IPS-18c (cell line): ENCODE results near the gene VAPA.
"Not testable (repeated sequence)": the region's sequence is repeated elsewhere in the genome, so short reads cannot be mapped to it uniquely, and the experiment has no call there.

Experiments
- H3K4me3 ChIP-seq: 2 replicates; pipeline ENCODE4 v1.7.0; 2013; ENCODE audit warnings: low read depth, mild to moderate bottlenecking, low read length, moderate library complexity; ENCODE audit not compliant: insufficient read depth
- H3K9me3 ChIP-seq: one replicate; pipeline ENCODE4 v1.6.1; 2013; ENCODE audit warnings: mild to moderate bottlenecking, low read length, moderate library complexity; ENCODE audit not compliant: control insufficient read depth, insufficient read depth

VAPA gene

DNA sequence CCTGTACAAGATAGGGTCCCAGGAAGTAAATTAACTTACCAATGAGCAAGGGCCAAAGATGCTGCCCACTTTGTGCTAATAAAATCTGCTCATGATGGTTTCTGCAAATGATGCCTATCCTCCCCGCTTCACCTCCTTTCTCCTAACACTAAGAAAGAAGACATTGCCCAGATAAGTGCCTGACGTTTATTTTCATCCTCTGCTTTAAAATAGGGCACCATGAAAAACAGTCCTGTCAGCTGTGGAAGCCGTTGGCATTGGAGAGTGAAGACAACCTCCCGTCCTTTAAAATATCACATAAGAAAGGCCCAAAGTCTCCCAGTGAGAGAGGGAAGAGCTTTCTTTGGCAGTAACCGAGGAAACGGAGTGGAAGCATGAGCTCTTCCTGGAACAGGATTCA is 29.7 kb upstream of the VAPA start:
- H3K4me3 ChIP-seq, result no peak overlapping the region
- peaks cover 2% of the 10 kb centered on the region for H3K9me3 ChIP-seq

- Histone ChIP-seq H3K9me3 (peaks cover 2% of the 10 kb centered on the region), H3K4me3 (no peak overlapping the region)
Measured at GRCh38 chr18:9884532-9885140, 29.2 kb upstream of the VAPA start.

DNA sequence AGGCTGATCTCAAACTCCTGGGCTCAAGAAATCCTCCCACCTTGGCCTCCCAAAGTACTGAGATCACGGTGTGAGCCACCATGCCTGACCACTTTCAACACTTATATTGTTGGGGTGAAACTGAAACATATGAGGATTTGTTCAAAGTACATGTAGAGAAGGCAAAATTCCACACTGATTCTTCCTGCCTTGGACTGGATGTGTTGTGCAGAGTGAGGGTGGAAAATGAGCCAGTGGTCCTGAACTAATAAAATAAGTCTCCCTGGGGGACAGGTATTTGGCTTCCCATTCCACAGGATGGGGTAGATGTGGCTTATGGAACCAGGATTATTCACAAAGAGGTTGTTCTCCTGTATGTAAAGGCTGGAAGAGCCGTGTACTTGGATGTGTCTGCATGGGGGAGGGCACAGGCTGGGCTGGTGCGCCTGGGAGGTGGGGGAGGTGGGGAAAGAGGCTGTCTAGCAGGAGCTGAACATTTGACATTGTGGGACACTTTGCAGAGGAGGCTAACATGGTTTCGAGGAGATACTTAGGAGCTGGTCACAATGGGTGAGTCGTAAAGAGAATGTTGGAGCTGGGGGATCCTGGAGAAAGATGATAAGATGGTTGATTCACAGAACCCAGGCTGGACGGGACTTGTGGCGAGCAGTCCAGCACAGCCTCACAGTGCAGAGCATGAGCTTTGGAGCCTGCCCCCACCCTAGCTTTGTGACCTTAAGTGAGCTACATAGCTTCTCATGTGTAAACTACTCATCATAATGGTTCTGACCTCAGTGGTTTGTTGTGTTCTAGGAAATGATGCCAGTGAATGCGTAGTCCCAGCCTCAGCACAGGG is 28.4 kb upstream of the VAPA start, which contains the start of gene TXNDC2:
TXNDC2 (plus strand) TSS at position 804 of the 835 bp plus-strand sequence. CDS start 708 bp downstream, outside the sequence.
- Histone ChIP-seq H3K4me3 (no peak within 1 kb of the TSS), H3K9me3 (peaks cover 2% of the 10 kb centered on the region)

- H3K9me3 ChIP-seq, result peaks cover 2% of the 10 kb centered on the region
Measured at GRCh38 chr18:9886005-9886348, 27.8 kb upstream of the VAPA start.

DNA sequence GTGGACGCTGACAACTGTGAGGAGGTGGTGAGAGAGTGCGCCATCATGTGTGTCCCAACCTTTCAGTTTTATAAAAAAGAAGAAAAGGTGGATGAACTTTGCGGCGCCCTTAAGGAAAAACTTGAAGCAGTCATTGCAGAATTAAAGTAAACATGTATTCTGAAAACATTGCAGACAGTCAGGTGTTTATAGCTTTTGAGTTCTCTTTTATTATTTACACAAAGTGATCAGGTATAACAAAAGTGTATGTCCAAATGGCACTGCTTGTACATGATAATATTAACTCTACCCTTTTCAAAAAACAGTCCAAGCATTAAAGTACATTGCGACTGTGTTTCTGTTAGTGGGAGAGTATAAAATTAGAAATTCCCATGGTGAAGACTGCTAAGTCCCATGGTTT is 25.8 kb upstream of the VAPA start:
- Histone ChIP-seq H3K9me3 (no peaks in the 10 kb centered on the region), H3K4me3 (no peak overlapping the region)

More at GRCh38 chr18:9886005-9886348, 27.8 kb upstream of the VAPA start:
- H3K4me3 ChIP-seq, result no peak overlapping the region

DNA sequence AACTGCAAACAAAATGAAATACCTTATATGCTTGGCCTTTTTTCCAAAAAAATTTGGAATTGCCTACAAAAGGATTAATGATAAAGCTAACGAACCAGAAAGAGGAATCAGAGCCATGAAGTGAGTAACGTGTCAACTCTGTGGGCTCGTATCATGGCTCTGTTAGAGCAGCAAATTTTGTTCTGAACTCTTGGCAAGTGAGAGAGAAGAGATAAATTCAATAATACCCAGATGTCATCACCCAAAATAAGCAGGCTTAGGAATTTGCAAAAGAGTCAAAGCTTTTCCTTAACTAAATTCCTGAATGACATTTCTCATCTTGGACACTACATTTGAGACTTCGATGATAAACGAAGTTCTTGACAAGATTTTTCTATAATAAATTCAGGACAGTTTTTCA is 23.6 kb upstream of the VAPA start:
- Histone ChIP-seq H3K9me3 (no peaks in the 10 kb centered on the region), H3K4me3 (no peak overlapping the region)

- no peak overlapping the region for H3K4me3 ChIP-seq
- no peaks in the 10 kb centered on the region for H3K9me3 ChIP-seq
Measured at GRCh38 chr18:9890957-9891356, 22.9 kb upstream of the VAPA start.

GRCh38 chr18:9891515-9891914 is 22.3 kb upstream of the VAPA start:
- not testable (repeated sequence) for H3K4me3 ChIP-seq, H3K9me3 ChIP-seq

DNA sequence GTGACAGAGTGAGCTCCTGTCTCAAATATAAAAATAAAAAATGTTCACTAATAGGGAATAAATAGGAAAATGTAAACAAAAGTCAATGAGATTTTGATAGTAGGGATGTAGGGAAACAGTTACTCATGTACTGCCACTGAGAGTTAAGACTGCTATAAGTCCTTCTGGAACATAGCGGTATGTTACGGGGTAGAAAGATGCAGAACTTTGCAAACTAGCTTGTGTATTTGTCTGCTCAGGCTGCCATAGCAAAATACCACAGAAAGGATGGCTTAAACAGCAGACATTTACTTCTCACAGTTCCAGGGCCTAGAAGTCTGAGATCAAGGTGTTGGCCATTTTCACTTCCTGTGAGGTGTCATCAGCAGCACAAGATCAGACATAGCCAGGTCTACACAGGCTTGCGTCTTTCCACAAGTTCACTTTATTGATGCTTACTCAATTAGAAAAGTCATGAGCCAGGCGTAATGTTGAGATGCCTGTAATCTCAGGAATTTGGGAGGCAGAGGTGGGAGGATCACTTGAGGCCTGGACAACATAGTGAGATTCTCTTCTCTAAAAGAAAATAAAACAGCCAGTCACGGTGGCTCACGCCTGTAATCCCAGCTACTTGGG is 19.3 kb upstream of the VAPA start:
- Histone ChIP-seq H3K9me3 (no peaks in the 10 kb centered on the region), H3K4me3 (no peak overlapping the region)

DNA sequence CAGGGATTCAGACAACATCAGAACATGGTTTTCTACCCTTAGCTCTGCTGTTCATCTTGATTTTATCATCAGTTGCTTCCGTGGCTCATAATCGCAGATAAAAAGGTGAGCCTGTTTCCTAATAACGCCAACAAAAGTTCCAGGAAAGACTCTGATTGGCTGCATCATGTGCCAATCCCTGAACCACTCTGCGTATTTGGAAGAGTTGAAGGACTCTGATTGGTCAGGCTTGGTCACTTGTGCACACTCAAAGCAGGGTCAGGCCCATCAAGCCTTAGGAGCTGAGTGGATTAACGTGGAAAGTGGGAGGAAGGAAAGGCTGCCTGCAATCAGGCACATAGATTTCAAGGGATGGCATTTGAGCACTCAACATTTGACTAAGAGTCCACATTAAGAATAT is 16.7 kb upstream of the VAPA start:
- no peak overlapping the region for H3K4me3 ChIP-seq

DNA sequence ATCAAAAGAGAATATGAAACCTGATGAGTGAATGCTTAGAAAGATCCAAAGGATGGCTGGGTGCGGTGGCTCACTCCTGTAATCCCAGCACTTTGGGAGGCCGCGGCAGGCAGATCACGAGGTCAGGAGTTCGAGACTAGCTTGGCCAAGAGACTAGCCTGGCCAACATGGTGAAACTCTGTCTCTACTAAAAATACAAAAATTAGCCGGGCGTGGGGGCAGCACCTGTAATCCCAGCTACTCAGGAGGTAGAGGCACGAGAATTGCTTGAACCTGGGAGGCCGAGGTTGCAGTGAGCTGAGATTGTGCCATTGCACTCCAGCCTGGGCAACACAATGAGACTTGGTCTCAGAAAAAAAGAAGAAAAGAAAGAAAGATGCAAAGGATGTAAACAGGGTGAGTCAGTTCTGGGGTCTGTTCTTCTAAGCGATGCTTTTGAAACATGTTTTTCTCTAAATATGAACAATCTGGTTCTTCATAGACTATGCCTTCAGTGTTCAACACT is 16.0 kb upstream of the VAPA start:
- not testable (repeated sequence) for H3K4me3 ChIP-seq, H3K9me3 ChIP-seq

More for the DNA sequence above, 16.7 kb upstream of the VAPA start:
- H3K9me3 ChIP-seq, result no peaks in the 10 kb centered on the region

DNA sequence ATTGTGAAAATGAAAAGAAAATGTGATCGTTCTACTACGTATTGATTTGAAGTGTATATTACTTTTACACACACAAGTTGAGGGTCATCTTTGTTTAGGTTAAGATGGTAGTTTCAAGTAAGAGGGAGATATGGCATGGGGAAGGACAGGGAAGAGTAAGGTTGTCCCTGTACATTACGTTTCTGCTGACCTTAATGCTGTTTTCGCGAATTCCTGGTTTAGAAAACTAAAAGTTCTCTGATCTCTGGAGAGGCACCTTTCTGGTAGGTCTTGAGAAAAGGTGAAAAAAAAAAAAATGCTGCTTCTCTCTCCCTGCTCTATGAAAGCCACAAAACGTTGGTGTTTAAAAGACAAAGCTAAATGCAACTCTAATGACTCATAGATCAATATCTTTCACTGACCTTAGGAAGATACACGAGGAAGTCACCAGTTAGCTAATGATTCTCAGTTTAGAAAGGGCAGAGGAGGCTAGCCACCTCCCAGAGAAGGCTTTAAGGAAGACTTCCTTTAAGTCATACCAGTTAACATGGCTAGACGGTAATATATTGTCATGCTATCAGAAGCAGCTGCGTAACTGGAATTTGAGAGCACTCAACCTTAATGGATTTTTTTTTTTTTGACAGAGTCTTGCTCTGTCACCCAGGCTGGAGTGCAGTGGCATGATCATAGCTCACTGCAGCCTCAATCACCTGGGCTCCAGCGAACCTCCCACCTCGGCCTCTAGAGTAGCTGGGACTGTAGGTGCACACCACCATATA is 14.8 kb upstream of the VAPA start:
- Histone ChIP-seq H3K9me3 (no peaks in the 10 kb centered on the region), H3K4me3 (no peak overlapping the region)

DNA sequence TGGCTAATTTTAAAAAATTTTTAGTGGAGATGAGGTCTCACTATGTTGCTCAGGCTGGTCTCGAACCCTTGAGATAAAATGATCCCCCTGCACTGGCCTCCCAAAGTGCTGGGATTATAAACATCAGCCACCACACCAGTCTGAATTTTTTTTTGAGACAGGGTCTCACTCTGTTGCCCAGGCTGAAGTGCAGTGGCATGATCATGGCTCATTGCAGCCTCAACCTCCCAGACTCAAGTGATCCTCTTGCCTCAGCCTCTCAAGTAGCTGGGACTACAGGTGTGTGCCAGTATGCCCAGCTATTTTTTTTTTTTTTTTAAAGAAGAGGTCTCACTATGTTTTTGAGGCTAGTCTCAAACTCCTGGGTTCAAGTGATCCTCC is 14.3 kb upstream of the VAPA start:
- H3K4me3 ChIP-seq, H3K9me3 ChIP-seq: not testable (repeated sequence)

GRCh38 chr18:9900699-9901098 is 13.1 kb upstream of the VAPA start:
- no peaks in the 10 kb centered on the region for H3K9me3 ChIP-seq
- no peak overlapping the region for H3K4me3 ChIP-seq

DNA sequence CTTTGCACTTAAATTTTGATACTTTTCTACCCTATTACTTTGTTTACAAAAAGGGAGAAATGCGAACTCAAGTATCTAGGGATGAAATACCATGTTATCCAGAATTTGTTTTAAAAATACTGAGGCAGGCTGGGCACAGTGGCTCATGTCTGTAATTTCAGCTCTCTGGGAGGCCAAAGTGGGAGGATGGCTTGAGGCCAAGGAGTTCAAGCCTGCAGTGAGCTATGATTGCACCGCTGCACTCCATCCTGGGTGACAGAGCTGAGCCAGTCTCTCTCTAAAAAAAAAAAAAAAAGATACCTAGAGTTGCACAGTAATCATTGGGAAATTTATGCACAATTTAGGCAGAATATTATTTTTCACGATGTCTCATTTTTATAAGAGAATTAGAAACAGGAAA is 12.4 kb upstream of the VAPA start:
- H3K4me3 ChIP-seq, result no peak overlapping the region
- H3K9me3 ChIP-seq, result no peaks in the 10 kb centered on the region

DNA sequence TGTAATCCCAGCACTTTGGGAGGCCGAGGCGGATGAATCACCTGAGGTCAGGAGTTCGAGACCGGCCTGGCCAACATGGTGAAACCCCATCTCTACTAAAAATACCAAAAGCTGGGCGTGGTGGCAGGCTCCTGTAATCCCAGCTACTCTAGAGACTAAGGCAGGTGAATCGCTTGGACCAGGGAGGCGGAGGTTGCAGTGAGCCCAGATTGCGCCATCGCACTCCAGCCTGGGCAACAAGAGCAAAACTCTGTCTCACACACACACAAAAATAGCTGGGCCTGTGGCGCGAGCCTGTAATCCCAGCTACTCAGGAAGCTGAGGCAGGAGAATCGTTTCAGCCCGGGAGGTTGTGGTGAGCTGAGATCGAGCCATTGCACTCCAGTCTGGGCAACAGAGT is 11.6 kb upstream of the VAPA start:
- H3K4me3 ChIP-seq, H3K9me3 ChIP-seq: not testable (repeated sequence)

DNA sequence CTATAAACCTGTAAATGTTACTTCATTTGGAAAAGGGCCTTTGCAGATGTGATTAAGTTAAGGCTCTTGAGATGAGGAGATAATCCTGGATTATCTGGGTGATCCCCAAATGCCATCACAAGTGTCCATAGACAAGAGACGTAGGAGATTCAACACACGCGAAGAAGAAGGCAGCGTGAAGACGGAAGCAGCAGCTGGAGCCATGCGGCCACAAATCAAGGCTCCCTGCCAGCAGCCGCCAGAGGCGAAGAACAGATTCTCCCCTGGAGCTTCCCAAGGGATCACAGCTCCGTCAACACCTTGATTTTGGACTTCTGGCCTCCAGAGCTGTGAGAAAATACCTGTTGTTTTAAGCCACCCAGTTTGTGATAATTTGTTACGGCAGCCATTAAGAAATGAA is 11.0 kb upstream of the VAPA start:
- Histone ChIP-seq H3K9me3 (no peaks in the 10 kb centered on the region), H3K4me3 (no peak overlapping the region)
